IMR-90 (cell line): ENCODE results near the gene ADGRV1. TPM values are rescaled to one million over a fixed set of nuclear protein-coding genes. Genes with fewer than 3 reads are reported as not detected.

Experiments used
- ATAC-seq: fragments of 200-7000 bp; cut with Tn5 transposase; 2 replicates; pipeline ENCODE4 v1.9.1; 2020; ENCODE audit warnings: low read depth, mild to moderate bottlenecking, moderate library complexity
- BruUV-seq: library from RNA; stranded (reverse); fragments of 400-500 nt; replicated peaks from 2 replicates; lab custom pipeline; 2021; lab: Mats Ljungman, UMichigan
- CTCF ChIA-PET: fragments of 300-600 bp; formaldehyde crosslinking; extraction: SDS; loops from one replicate; lab custom pipeline; 2021; ENCODE audit warnings: antibody characterized with exemption; lab: Yijun Ruan, JAX
- POLR2A ChIA-PET: fragments of 300-600 bp; sonication (Branson Sonifier 250); formaldehyde crosslinking; loops from one replicate; lab custom pipeline; 2022; ENCODE audit warnings: antibody characterized with exemption; ENCODE audit not compliant: unreplicated experiment; lab: Charles Lee
- DNase-seq: peaks from one replicate; pipeline ENCODE4 v3.0.0; 2013
- H2AFZ ChIP-seq: replicated peaks from 2 replicates; pipeline ENCODE3; 2013; ENCODE audit warnings: low read length, mild to moderate bottlenecking; ENCODE audit not compliant: poor library complexity
- H2AK5ac ChIP-seq: 2 replicates; pipeline ENCODE4 v1.6.1; 2013; ENCODE audit warnings: low read depth, low read length, inconsistent platforms
- H2AK9ac ChIP-seq: replicated peaks from 2 replicates; pipeline ENCODE3; 2013; ENCODE audit warnings: mild to moderate bottlenecking, low read depth, low read length, moderate library complexity; ENCODE audit not compliant: poor library complexity
- H2BK120ac ChIP-seq: 2 replicates; pipeline ENCODE4 v1.6.1; 2013; ENCODE audit warnings: low read depth, low read length, inconsistent platforms
- H2BK15ac ChIP-seq: 3 replicates; pipeline ENCODE4 v1.6.1; 2013; ENCODE audit warnings: low read depth, low read length, inconsistent platforms
- H2BK20ac ChIP-seq: 2 replicates; pipeline ENCODE4 v1.6.1; 2013; ENCODE audit warnings: low read depth, mild to moderate bottlenecking, inconsistent platforms, low read length, moderate library complexity
- H2BK5ac ChIP-seq: 2 replicates; pipeline ENCODE4 v1.6.1; 2013; ENCODE audit warnings: mild to moderate bottlenecking, low read depth, low read length, inconsistent platforms; ENCODE audit not compliant: poor library complexity, severe bottlenecking
- H3K14ac ChIP-seq: replicated peaks from 2 replicates; pipeline ENCODE4 v1.6.1; 2013; ENCODE audit warnings: low read depth, low read length, inconsistent platforms
- H3K18ac ChIP-seq: 2 replicates; pipeline ENCODE4 v1.6.1; 2013; ENCODE audit warnings: low read depth, low read length, control low read depth
- H3K23ac ChIP-seq: 2 replicates; pipeline ENCODE4 v1.6.1; 2013; ENCODE audit warnings: low read depth, low read length, inconsistent platforms
- H3K27ac ChIP-seq: 2 replicates; pipeline ENCODE4 v1.5.1; 2013; ENCODE audit warnings: mild to moderate bottlenecking, control low read depth, low read length; ENCODE audit not compliant: insufficient read depth
- H3K27me3 ChIP-seq: 2 replicates; pipeline ENCODE4 v1.6.1; 2013; ENCODE audit warnings: low read length; ENCODE audit not compliant: control insufficient read depth, insufficient read depth
- H3K36me3 ChIP-seq: 2 replicates; pipeline ENCODE4 v1.6.1; 2013; ENCODE audit warnings: low read length, mixed read lengths; ENCODE audit not compliant: control insufficient read depth, insufficient read depth
- H3K4ac ChIP-seq: 2 replicates; pipeline ENCODE4 v1.6.1; 2013; ENCODE audit warnings: low read depth, low read length, inconsistent platforms
- H3K4me1 ChIP-seq: 2 replicates; pipeline ENCODE4 v1.6.1; 2013; ENCODE audit warnings: low read length, mixed read lengths; ENCODE audit not compliant: control insufficient read depth, insufficient read depth
- H3K4me2 ChIP-seq: 2 replicates; pipeline ENCODE4 v1.6.1; 2013; ENCODE audit warnings: low read depth, mild to moderate bottlenecking, control low read depth, low read length, moderate library complexity
- H3K4me3 ChIP-seq: 2 replicates; pipeline ENCODE4 v1.5.1; 2013; ENCODE audit warnings: low read depth, mild to moderate bottlenecking, control low read depth, low read length, moderate library complexity; ENCODE audit not compliant: insufficient read depth
- H3K56ac ChIP-seq: 2 replicates; pipeline ENCODE4 v1.6.1; 2013; ENCODE audit warnings: low read length, inconsistent platforms; ENCODE audit not compliant: insufficient read depth; ENCODE audit errors: extremely low read depth
- H3K79me1 ChIP-seq, 2 experiments: 2 replicates each; pipeline ENCODE4 v1.6.1; 2013; ENCODE audit warnings: low read length in 2 of 2, inconsistent platforms in 1 of 2, low read depth in 1 of 2
- H3K9ac ChIP-seq: 2 replicates; pipeline ENCODE4 v1.6.1; 2013; ENCODE audit warnings: low read depth, low read length, control low read depth
- H3K9me1 ChIP-seq: 2 replicates; pipeline ENCODE4 v1.6.1; 2013; ENCODE audit warnings: low read length, inconsistent platforms; ENCODE audit not compliant: insufficient read depth
- H3K9me3 ChIP-seq: 2 replicates; pipeline ENCODE4 v1.6.1; 2013; ENCODE audit warnings: low read length; ENCODE audit not compliant: control insufficient read depth, insufficient read depth
- H4K20me1 ChIP-seq: 2 replicates; pipeline ENCODE4 v1.6.1; 2013; ENCODE audit warnings: low read length, inconsistent platforms; ENCODE audit not compliant: insufficient read depth
- H4K5ac ChIP-seq: 2 replicates; pipeline ENCODE4 v1.6.1; 2013; ENCODE audit warnings: mild to moderate bottlenecking, low read depth, low read length, control low read depth
- H4K8ac ChIP-seq, 2 experiments: 2 replicates each; pipeline ENCODE4 v1.6.1; 2013; ENCODE audit warnings: low read depth in 2 of 2, low read length in 2 of 2, control low read depth in 1 of 2, inconsistent platforms in 1 of 2
- H4K91ac ChIP-seq: 2 replicates; pipeline ENCODE4 v1.6.1; 2013; ENCODE audit warnings: low read depth, low read length, inconsistent platforms; ENCODE audit not compliant: insufficient read depth
- BHLHE40 ChIP-seq: fragments of 150-350 bp; IDR thresholded peaks from 2 replicates; pipeline ENCODE4 v1.6.1; 2016; ENCODE audit warnings: mild to moderate bottlenecking, low read depth, low read length
- FOS ChIP-seq: fragments of 150-350 bp; IDR thresholded peaks from 2 replicates; pipeline ENCODE4 v1.6.1; 2016; ENCODE audit warnings: low read depth, low read length
- MAFK ChIP-seq: IDR thresholded peaks from 2 replicates; pipeline ENCODE4 v1.6.1; 2012; ENCODE audit warnings: low read depth, low read length, improper control_type of control experiment
- MXI1 ChIP-seq: IDR thresholded peaks from 2 replicates; pipeline ENCODE4 v1.6.1; 2012; ENCODE audit warnings: low read depth, mild to moderate bottlenecking, low read length, moderate library complexity, borderline replicate concordance
- RCOR1 ChIP-seq: IDR thresholded peaks from 2 replicates; pipeline ENCODE4 v1.6.1; 2012; ENCODE audit warnings: mild to moderate bottlenecking, low read length, improper control_type of control experiment; ENCODE audit not compliant: insufficient replicate concordance
- WGBS, 2 experiments: methylation state at CpG; one replicate each; pipeline versions ENCODE4 v1.1.5 to v1.1.7; 2013; ENCODE audit warnings: missing lambda C conversion rate in 2 of 2; ENCODE audit not compliant: insufficient read length in 1 of 2; ENCODE audit errors: extremely low coverage in 2 of 2; 5-methylcytosine and 5-hydroxymethylcytosine counted together
- dilution Hi-C: fragments of 300-500 bp; cut with HindIII; formaldehyde crosslinking; loops from one replicate; pipeline ENCODE4 v1.14.3; 2018; ENCODE audit warnings: low sequenced_read_pairs; ENCODE audit not compliant: unreplicated experiment
- in situ Hi-C: fragments of 300-500 bp; cut with MboI; formaldehyde crosslinking; loops from 3 replicates; pipeline ENCODE4 v1.14.3; 2019; ENCODE audit warnings: low sequenced_read_pairs, inconsistent platforms, mixed read lengths
- intact Hi-C: fragments of 100-400 bp; cut with micrococcal nuclease; formaldehyde crosslinking; loops from 2 replicates; pipeline ENCODE4 v1.10.0; 2022
- polyA plus RNA-seq, 3 experiments: library from polyadenylated mRNA; depleted of rRNA; stranded (reverse); fragments of >200 nt; gene quantifications; 2 replicates each; pipeline ENCODE4 v1.2.3, GENCODE V29; 2012; ENCODE audit warnings: low replicate concordance in 1 of 3
- total RNA-seq: library from RNA; depleted of rRNA; stranded (reverse); fragments of >200 nt; gene quantifications from 2 replicates; pipeline ENCODE4 v1.2.3, GENCODE V29; 2012

Gene ADGRV1
- total and polyA plus RNA-seq, 2 of the 4 experiments (the other 2 are of a cell fraction) = under 0.01 TPM; not detected in 1

DNA sequence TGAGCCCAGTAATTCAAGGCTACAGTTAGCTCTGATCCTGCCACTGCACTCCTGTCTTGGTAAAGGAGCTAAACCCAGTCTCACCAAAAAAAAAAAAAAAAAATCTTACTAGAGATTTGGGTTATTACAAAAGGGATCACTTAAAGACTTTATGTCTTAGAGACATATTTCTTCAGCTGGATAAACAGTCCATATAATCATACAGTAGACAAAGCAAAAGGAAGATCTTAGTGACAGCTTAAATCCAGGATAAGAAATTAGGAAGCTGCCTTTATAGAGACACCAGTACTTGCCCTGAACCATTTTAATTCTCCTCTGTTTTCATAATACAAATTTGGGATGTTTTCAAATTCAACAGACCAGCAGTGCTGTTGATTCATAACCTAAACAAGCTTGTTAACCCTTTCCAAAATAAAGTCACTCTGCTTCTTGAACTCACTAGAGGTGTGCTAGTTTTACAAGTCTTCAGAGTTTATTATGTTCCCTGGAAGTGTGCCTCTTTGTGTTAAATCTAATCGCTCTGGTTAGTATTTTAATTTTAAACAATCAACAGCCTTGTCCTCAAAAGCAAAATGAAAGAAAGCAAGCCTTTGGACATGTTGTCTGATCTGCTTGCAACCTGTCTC is 569.0 kb downstream of the ADGRV1 start:
- Histone ChIP-seq H2AK5ac (peak overlapping the region; percentile 58), H3K27me3 (no peaks in the 10 kb centered on the region), H2BK20ac (peak overlapping the region; percentile 40; the same call in 1 of the 2 replicates), H2BK15ac (peak overlapping the region; percentile 26; the same call in 2 of the 3 replicates), H3K36me3 (no peaks in the 10 kb centered on the region), H2AFZ (no peak overlapping the region), H2AK9ac (no peak overlapping the region), H3K27ac (peak overlapping the region; percentile 73; the same call in 1 of the 2 replicates), H2BK120ac (peak overlapping the region; percentile 44; the same call in 1 of the 2 replicates), H3K4me3 (no peak overlapping the region), H3K4ac (peak overlapping the region; percentile 13), H4K20me1 (no peaks in the 10 kb centered on the region), H3K14ac (peak overlapping the region; percentile 72), H3K79me1 (no peaks in the 10 kb centered on the region), H4K91ac (peak overlapping the region; percentile 19; the same call in 1 of the 2 replicates), H3K9me1 (peaks cover 4% of the 10 kb centered on the region; the same call in 1 of the 2 replicates), H3K4me1 (peaks cover 15% of the 10 kb centered on the region), H3K9me3 (no peaks in the 10 kb centered on the region), H2BK5ac (peak overlapping the region; percentile 11), H3K56ac (no peak overlapping the region), H3K23ac (no peak overlapping the region), H4K8ac (peak overlapping the region in 1 of 2 experiments; percentile 14; a peak in 1 of 4 replicates), H4K5ac (peak overlapping the region; percentile 95), H3K9ac (peak overlapping the region; percentile 14; the same call in 1 of the 2 replicates), H3K18ac (peak overlapping the region; percentile 82), H3K4me2 (peak overlapping the region; percentile 34)
- DNase-seq (no peak), ATAC-seq (peak; percentile 32)
- WGBS, 2 experiments = no CpG with 5 or more reads among the region's 1 CpG
- dilution Hi-C loops (no loop called here), intact Hi-C loops (loop anchor here (5.0 kb wide), 1 partner anchor 50 kb away; no protein-coding TSS in a partner anchor), in situ Hi-C loops (no loop called here)
- no TSS peak for BruUV-seq
- ChIA-PET CTCF (interaction anchor here (0.7 to 1.6 kb wide), 3 partner anchors 8 to 57 kb away, joined by 3 to 7 read pairs (median 4); no protein-coding TSS in a partner anchor), POLR2A (interaction anchor here (0.5 to 0.6 kb wide), 2 partner anchors 263 to 293 kb away, joined by 3 to 8 read pairs; no protein-coding TSS in a partner anchor)
- TF ChIP-seq BHLHE40 (no peak), RCOR1 (no peak), MAFK (no peak), FOS (no peak), MXI1 (no peak)
